Pericardium fibroblast (primary cell): ENCODE measurements around the gene TSPAN32. TPM values are rescaled to one million over a fixed set of nuclear protein-coding genes. Genes with fewer than 3 reads are reported as not detected.

Experiments
- total RNA-seq: library from RNA; depleted of rRNA; stranded (reverse); fragments of >200 nt; gene quantifications from 2 replicates; pipeline ENCODE4 v1.2.3, GENCODE V29; 2015

Gene TSPAN32
- total RNA-seq: 0.82 TPM in 1 of 2 replicates, not detected in the other

DNA sequence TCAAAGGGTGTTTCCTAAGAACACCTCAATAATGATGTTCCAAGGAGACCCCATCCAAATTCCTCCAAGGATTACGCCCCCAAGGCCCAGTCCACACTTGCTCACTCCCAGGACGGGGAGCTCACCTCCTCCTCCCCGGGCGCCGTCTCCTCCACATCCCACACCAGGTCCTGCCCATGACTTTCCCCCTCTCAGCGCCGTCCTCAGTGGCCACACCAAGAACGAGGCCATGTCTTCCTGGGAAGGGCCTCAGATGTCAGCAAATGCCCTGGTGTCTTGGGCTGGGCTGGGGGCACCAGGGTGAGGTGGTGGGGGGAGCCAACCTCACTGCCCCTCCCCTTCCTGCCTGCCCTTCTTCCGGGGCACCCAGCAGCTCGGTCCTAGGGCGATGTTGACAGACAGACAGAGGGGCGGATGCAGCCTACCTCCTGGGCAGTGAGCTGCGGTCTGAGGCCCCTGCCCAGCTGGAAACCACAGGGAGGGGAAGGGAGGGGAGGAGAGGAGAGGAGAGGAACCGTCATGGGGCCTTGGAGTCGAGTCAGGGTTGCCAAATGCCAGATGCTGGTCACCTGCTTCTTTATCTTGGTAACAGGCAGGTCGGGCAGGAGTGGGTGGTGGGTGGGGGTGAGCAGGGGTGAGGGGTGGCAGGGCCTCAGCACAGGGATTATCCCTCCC, at the start of gene TSPAN32, which contains the start of gene C11orf21:
TSS of gene TSPAN32 (plus strand) at position 383 of the 675 bp plus-strand sequence. CDS start at position 520, 137 bp downstream.
TSS of gene C11orf21 (minus strand) at position 288 of the 675 bp plus-strand sequence. CDS start at position 178, 110 bp downstream.

GRCh38 chr11:2270322-2271076, 31.3 kb upstream of the TSPAN32 start, which contains the start of gene ASCL2:
Gene ASCL2, minus strand, starts transcription at chr11:2270588. Its CDS starts 256 bp downstream, at chr11:2270332.

Other genes starting within 250 kb of the TSPAN32 start
- gene IGF2, start 162.6 kb upstream of the TSPAN32 start, total RNA-seq: 539 and 549 TPM in 2 replicates
- gene INS, start 140.8 kb upstream of the TSPAN32 start, total RNA-seq: not detected in 2 replicates
- 0.17 and 17.5 TPM in 2 replicates for gene TH, start 130.2 kb upstream of the TSPAN32 start, total RNA-seq
- 0.17 TPM in 1 of 2 replicates, not detected in the other for gene ASCL2, start 31.4 kb upstream of the TSPAN32 start, total RNA-seq
- gene C11orf21, start 95 bp upstream of the TSPAN32 start, total RNA-seq: not detected in 2 replicates
- 349 and 378 TPM in 2 replicates for gene CD81, start 75.3 kb downstream of the TSPAN32 start, total RNA-seq
- gene TSSC4, start 98.7 kb downstream of the TSPAN32 start, total RNA-seq: 39.7 and 48.4 TPM in 2 replicates
- gene TRPM5, start 142.5 kb downstream of the TSPAN32 start, total RNA-seq: 0.12 TPM in 1 of 2 replicates, not detected in the other
- not detected in 2 replicates for gene KCNQ1, start 143.0 kb downstream of the TSPAN32 start, total RNA-seq